Measurements from ENCODE around the gene RAPGEF4.

The RAPGEF4 gene

GRCh38 chr2:172893111-172893510 lies 157.5 kb downstream of the RAPGEF4 start:
- TF ChIP-seq FOXP2 (optimal IDR thresholded peaks at IDR 0.05; ENCODE audit: borderline replicate concordance, extremely low read depth, extremely low read length, insufficient read depth) (no peak), POLR2AphosphoS5 (IDR thresholded peaks at IDR 0.05; ENCODE audit: low read depth, low read length) (no peak), TAF1 (IDR thresholded peaks at IDR 0.05; ENCODE audit: borderline replicate concordance, insufficient read depth, low read length) (no peak), SIN3A (IDR thresholded peaks at IDR 0.05; ENCODE audit: borderline replicate concordance, insufficient read depth, low read length) (no peak)
- TF ChIP-seq, protein P1, sequence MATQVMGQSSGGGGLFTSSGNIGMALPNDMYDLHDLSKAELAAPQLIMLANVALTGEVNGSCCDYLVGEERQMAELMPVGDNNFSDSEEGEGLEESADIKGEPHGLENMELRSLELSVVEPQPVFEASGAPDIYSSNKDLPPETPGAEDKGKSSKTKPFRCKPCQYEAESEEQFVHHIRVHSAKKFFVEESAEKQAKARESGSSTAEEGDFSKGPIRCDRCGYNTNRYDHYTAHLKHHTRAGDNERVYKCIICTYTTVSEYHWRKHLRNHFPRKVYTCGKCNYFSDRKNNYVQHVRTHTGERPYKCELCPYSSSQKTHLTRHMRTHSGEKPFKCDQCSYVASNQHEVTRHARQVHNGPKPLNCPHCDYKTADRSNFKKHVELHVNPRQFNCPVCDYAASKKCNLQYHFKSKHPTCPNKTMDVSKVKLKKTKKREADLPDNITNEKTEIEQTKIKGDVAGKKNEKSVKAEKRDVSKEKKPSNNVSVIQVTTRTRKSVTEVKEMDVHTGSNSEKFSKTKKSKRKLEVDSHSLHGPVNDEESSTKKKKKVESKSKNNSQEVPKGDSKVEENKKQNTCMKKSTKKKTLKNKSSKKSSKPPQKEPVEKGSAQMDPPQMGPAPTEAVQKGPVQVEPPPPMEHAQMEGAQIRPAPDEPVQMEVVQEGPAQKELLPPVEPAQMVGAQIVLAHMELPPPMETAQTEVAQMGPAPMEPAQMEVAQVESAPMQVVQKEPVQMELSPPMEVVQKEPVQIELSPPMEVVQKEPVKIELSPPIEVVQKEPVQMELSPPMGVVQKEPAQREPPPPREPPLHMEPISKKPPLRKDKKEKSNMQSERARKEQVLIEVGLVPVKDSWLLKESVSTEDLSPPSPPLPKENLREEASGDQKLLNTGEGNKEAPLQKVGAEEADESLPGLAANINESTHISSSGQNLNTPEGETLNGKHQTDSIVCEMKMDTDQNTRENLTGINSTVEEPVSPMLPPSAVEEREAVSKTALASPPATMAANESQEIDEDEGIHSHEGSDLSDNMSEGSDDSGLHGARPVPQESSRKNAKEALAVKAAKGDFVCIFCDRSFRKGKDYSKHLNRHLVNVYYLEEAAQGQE (IDR thresholded peaks at IDR 0.05; ENCODE audit: insufficient read depth in 1 of 2, low read depth in 2 of 2, low read length in 2 of 2), result no peak

- TF ChIP-seq, protein P1 (IDR thresholded peaks at IDR 0.05; ENCODE audit: insufficient read depth in 1 of 2, low read depth in 2 of 2, low read length in 2 of 2), result no peak
- no peak for TF ChIP-seq FOXP2 (optimal IDR thresholded peaks at IDR 0.05; ENCODE audit: borderline replicate concordance, extremely low read depth, extremely low read length, insufficient read depth)
- no peak for TF ChIP-seq POLR2AphosphoS5 (IDR thresholded peaks at IDR 0.05; ENCODE audit: low read depth, low read length)
- no peak for TF ChIP-seq TAF1 (IDR thresholded peaks at IDR 0.05; ENCODE audit: borderline replicate concordance, insufficient read depth, low read length)
- no peak for TF ChIP-seq SIN3A (IDR thresholded peaks at IDR 0.05; ENCODE audit: borderline replicate concordance, insufficient read depth, low read length)
These were observed 158.0 kb downstream of the RAPGEF4 start for GRCh38 chr2:172893671-172894070.

DNA sequence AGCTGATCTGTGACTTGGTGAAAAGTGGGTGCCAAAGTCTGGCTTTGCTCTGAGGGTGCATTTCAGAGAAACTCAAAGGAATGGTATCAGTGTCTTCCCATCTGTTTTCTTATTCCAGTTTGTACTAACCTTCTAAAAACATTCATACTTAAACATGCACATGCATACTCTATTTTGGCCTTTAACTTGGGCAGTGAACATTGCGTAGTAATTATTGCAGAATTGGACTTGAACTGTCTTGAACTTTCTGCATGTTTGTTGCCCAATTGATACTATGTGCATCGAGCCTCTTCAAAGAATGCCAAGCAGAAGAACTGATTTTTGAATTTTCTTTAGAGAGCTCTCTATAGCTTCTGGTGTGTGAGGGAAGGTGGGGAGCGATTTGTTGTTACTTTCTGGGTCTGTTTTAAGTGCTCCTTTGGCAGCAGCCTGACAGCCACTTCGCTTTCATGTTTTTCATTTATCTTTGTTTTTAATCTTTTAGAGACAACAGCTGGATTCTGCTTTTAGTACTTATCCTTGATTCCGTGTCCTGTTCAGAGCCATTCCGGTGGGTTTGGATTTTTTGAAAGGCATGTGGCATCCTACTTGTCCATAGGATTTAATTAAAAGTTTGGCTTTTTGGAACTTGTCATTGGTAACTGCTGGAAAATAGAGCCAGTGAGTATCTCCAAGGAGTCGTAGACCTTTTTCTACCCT lies 159.2 kb downstream of the RAPGEF4 start:
- TF ChIP-seq FOXP2 (optimal IDR thresholded peaks at IDR 0.05; ENCODE audit: borderline replicate concordance, extremely low read depth, extremely low read length, insufficient read depth) (no peak), SIN3A (IDR thresholded peaks at IDR 0.05; ENCODE audit: borderline replicate concordance, insufficient read depth, low read length) (no peak), TAF1 (IDR thresholded peaks at IDR 0.05; ENCODE audit: borderline replicate concordance, insufficient read depth, low read length) (no peak), POLR2AphosphoS5 (IDR thresholded peaks at IDR 0.05; ENCODE audit: low read depth, low read length) (no peak)
- TF ChIP-seq, protein P1 (IDR thresholded peaks at IDR 0.05; ENCODE audit: insufficient read depth in 1 of 2, low read depth in 2 of 2, low read length in 2 of 2), result no peak

DNA sequence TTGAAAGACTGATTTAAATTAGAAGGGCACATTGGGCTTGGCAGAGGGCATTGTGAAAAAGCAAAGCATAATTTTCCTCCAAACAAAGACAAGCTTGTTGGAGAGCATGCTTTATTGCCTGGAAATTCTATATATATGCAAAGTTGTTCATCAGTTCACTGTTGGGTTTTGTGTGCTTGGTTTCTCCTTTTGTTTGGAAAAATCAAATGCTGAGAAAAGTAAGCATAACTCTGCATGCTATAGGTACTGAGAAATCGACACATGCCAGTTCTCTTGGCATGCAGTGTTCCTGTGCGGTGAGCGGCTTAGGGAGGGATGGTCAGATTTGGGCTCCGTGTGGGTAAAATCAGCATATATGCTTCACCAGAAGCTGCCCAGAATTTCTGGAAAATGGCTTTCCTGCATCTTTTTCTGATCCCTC lies 161.0 kb downstream of the RAPGEF4 start:
- no peak for TF ChIP-seq POLR2AphosphoS5 (IDR thresholded peaks at IDR 0.05; ENCODE audit: low read depth, low read length)
- TF ChIP-seq, protein P1 (IDR thresholded peaks at IDR 0.05; ENCODE audit: insufficient read depth in 1 of 2, low read depth in 2 of 2, low read length in 2 of 2), result no peak
- no peak for TF ChIP-seq FOXP2 (optimal IDR thresholded peaks at IDR 0.05; ENCODE audit: borderline replicate concordance, extremely low read depth, extremely low read length, insufficient read depth)
- no peak for TF ChIP-seq SIN3A (IDR thresholded peaks at IDR 0.05; ENCODE audit: borderline replicate concordance, insufficient read depth, low read length)
- TF ChIP-seq TAF1 (IDR thresholded peaks at IDR 0.05; ENCODE audit: borderline replicate concordance, insufficient read depth, low read length), result no peak
